Mesendoderm (in vitro differentiated cells): ENCODE data around the gene PAX5.

Experiments
- DNase-seq: peaks from one replicate; pipeline ENCODE4 v3.0.0; 2013
- H2AK5ac ChIP-seq: 2 replicates; pipeline ENCODE4 v1.6.1; 2013; ENCODE audit warnings: low read length, inconsistent platforms
- H2BK120ac ChIP-seq: 2 replicates; pipeline ENCODE4 v1.6.1; 2013; ENCODE audit warnings: low read depth, mild to moderate bottlenecking, low read length, moderate library complexity, mixed read lengths
- H2BK15ac ChIP-seq: replicated peaks from 2 replicates; pipeline ENCODE4 v1.6.1; 2013; ENCODE audit warnings: low read depth, mild to moderate bottlenecking, moderate library complexity
- H2BK5ac ChIP-seq: 2 replicates; pipeline ENCODE4 v1.6.1; 2013; ENCODE audit warnings: low read length, inconsistent platforms
- H3K18ac ChIP-seq: 2 replicates; pipeline ENCODE4 v1.6.1; 2013; ENCODE audit warnings: mild to moderate bottlenecking, low read length, mixed read lengths
- H3K23ac ChIP-seq: one replicate; pipeline ENCODE4 v1.6.1; 2013; ENCODE audit warnings: low read length
- H3K27ac ChIP-seq: 2 replicates; pipeline ENCODE4 v1.5.1; 2013; ENCODE audit warnings: low read depth, mild to moderate bottlenecking, inconsistent platforms, low read length, moderate library complexity
- H3K27me3 ChIP-seq: 2 replicates; pipeline ENCODE4 v1.6.1; 2013; ENCODE audit warnings: low read length, control low read depth, mild to moderate bottlenecking, inconsistent platforms; ENCODE audit not compliant: insufficient read depth, poor library complexity
- H3K36me3 ChIP-seq: 2 replicates; pipeline ENCODE4 v1.6.1; 2013; ENCODE audit warnings: low read length, inconsistent platforms; ENCODE audit not compliant: control insufficient read depth, insufficient read depth
- H3K4ac ChIP-seq: one replicate; pipeline ENCODE4 v1.6.1; 2013; ENCODE audit warnings: low read depth, mild to moderate bottlenecking, low read length, moderate library complexity
- H3K4me1 ChIP-seq: 2 replicates; pipeline ENCODE4 v1.6.1; 2013; ENCODE audit warnings: low read depth, low read length, inconsistent platforms; ENCODE audit not compliant: control insufficient read depth
- H3K4me2 ChIP-seq: 2 replicates; pipeline ENCODE4 v1.6.1; 2013; ENCODE audit warnings: low read length
- H3K4me3 ChIP-seq: 2 replicates; pipeline ENCODE4 v1.5.1; 2013; ENCODE audit warnings: mild to moderate bottlenecking, low read length
- H3K56ac ChIP-seq: one replicate; pipeline ENCODE4 v1.6.1; 2013; ENCODE audit warnings: low read length
- H3K79me1 ChIP-seq: 2 replicates; pipeline ENCODE4 v1.6.1; 2013; ENCODE audit warnings: low read length, inconsistent platforms
- H3K79me2 ChIP-seq: 2 replicates; pipeline ENCODE4 v1.6.1; 2013; ENCODE audit warnings: mild to moderate bottlenecking, low read length; ENCODE audit not compliant: control insufficient read depth, insufficient read depth
- H3K9ac ChIP-seq: 2 replicates; pipeline ENCODE4 v1.6.1; 2013; ENCODE audit warnings: low read length, inconsistent platforms
- H4K5ac ChIP-seq: one replicate; pipeline ENCODE4 v1.6.1; 2013; ENCODE audit warnings: low read length
- H4K8ac ChIP-seq: one replicate; pipeline ENCODE4 v1.6.1; 2013; ENCODE audit warnings: low read depth, mild to moderate bottlenecking, control low read depth, low read length, moderate library complexity
- WGBS: extraction: QIAGEN DNeasy Blood & Tissue Kit; methylation state at CpG from one replicate; pipeline ENCODE4 v1.1.7; 2013; ENCODE audit warnings: low lambda C conversion rate, missing lambda C conversion rate; ENCODE audit not compliant: insufficient coverage; ENCODE audit errors: extremely low coverage; 5-methylcytosine and 5-hydroxymethylcytosine counted together

Gene PAX5

GRCh38 chr9:36962691-36963090, 71.4 kb downstream of the PAX5 start:
- Histone ChIP-seq H3K79me1 (no peaks in the 10 kb centered on the region), H3K18ac (no peak overlapping the region), H3K4me3 (no peak overlapping the region), H3K79me2 (no peaks in the 10 kb centered on the region), H2BK5ac (no peak overlapping the region), H4K8ac (no peak overlapping the region), H3K4ac (no peak overlapping the region), H2BK120ac (no peak overlapping the region), H3K23ac (no peak overlapping the region), H3K27ac (no peak overlapping the region), H3K27me3 (no peaks in the 10 kb centered on the region), H3K56ac (no peak overlapping the region), H3K36me3 (no peaks in the 10 kb centered on the region), H4K5ac (no peak overlapping the region), H2AK5ac (no peak overlapping the region), H3K4me2 (no peak overlapping the region), H3K9ac (no peak overlapping the region), H3K4me1 (no peaks in the 10 kb centered on the region), H2BK15ac (no peak overlapping the region)
- DNase-seq: no peak
- WGBS: no CpG with 5 or more reads among the region's 11 CpGs

DNA sequence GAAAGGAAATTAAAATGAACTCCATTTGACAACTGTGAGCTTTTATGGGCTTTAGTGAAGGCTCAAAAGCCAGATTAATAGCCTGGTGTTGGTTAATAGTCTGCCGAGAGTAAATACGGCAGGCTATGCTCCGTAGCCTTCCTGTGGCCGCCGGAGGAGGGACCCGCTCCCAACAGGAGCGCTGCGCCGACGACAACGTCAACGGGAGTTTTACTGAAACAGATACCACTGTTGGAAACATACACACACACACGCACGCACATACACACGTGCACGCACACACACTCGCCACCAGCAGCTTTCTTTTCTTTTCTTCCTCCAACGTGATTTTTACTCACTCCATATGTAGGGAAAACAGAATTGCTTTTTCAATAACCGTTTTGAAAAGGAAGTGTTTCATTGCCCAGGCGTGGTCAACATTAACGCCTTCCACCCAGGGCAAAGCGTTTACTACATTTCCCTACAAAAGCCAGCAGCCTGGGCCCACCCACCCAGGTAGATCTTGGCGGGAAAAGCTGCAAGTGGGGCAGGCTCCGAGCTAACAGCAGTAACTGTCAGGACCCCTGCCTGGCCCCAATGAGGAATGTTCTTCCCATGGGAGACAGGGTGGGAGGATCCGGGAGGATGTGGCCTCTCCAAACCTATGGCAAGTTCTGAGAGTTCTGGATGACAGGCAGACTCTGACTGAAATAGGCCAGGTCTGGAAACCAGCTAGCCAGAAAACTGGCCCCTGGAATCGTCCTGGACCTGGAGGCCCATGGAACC, 72.3 kb downstream of the PAX5 start:
- Histone ChIP-seq H3K27me3 (no peaks in the 10 kb centered on the region), H2BK5ac (no peak overlapping the region), H3K36me3 (no peaks in the 10 kb centered on the region), H3K27ac (no peak overlapping the region), H2AK5ac (no peak overlapping the region), H2BK15ac (no peak overlapping the region), H3K79me2 (no peaks in the 10 kb centered on the region), H2BK120ac (no peak overlapping the region), H3K4me2 (no peak overlapping the region), H3K9ac (no peak overlapping the region), H3K4me1 (no peaks in the 10 kb centered on the region), H4K8ac (no peak overlapping the region), H3K79me1 (no peaks in the 10 kb centered on the region), H3K56ac (peak overlapping the region; percentile 5), H3K23ac (no peak overlapping the region), H3K18ac (no peak overlapping the region), H3K4me3 (no peak overlapping the region), H3K4ac (no peak overlapping the region), H4K5ac (no peak overlapping the region)
- WGBS: no CpG with 5 or more reads among the region's 26 CpGs
- peak; percentile 31 for DNase-seq

DNA sequence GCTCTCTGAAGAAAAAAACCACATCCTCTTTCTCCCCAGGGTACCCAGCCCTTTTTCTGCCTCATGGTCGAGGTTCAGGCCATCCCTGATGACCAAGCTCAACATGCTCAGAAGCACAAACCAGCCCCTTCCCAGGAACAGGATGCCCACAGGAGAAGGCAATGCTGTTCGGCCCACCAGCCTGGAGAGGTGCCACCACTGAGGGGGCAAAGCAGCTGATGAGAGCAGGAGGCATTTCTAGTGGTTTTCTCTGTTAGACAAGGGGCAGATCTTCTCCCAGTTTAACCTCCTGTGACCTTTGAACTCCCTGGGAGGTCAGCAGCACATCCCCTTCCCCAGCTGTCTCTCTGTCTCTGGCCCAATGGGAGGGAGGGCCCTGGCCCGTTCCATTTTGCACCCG, 73.0 kb downstream of the PAX5 start:
- H4K5ac ChIP-seq: no peak overlapping the region
- no peaks in the 10 kb centered on the region for H3K79me1 ChIP-seq
- no peak overlapping the region for H3K4ac ChIP-seq
- H2BK15ac ChIP-seq: no peak overlapping the region
- H3K9ac ChIP-seq: no peak overlapping the region
- H2BK5ac ChIP-seq: no peak overlapping the region
- no peaks in the 10 kb centered on the region for H3K4me1 ChIP-seq
- no peak overlapping the region for H3K4me2 ChIP-seq
- no peak overlapping the region for H3K18ac ChIP-seq
- H3K79me2 ChIP-seq: no peaks in the 10 kb centered on the region
- H3K56ac ChIP-seq: no peak overlapping the region
- H3K27me3 ChIP-seq: no peaks in the 10 kb centered on the region
- H4K8ac ChIP-seq: no peak overlapping the region
- no peaks in the 10 kb centered on the region for H3K36me3 ChIP-seq
- H2BK120ac ChIP-seq: no peak overlapping the region
- DNase-seq: no peak
- H3K23ac ChIP-seq: no peak overlapping the region
- no peak overlapping the region for H3K4me3 ChIP-seq
- no peak overlapping the region for H3K27ac ChIP-seq
- WGBS: no CpG with 5 or more reads among the region's 4 CpGs
- H2AK5ac ChIP-seq: no peak overlapping the region

DNA sequence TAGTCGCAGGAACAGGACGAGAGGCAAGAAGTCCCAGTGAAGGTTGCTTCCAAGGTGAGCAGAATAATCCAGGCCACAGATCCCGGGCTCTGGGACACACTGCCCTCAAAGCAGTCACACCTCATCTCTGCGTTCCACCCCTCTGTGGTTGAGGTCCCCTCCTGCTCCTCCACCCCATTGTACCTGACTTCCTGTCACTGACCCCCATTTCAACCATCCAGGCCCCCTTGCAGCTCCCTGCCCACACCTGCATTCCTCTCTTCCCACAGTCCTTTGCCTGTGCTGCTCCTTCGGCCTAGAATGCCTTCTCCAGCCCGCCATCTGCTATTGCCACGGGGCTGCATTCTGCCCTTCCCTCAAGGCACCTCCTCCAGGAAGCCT, 73.5 kb downstream of the PAX5 start:
- Histone ChIP-seq H3K4me2 (no peak overlapping the region), H2BK120ac (no peak overlapping the region), H3K27me3 (no peaks in the 10 kb centered on the region), H3K36me3 (no peaks in the 10 kb centered on the region), H2AK5ac (no peak overlapping the region), H3K79me1 (no peaks in the 10 kb centered on the region), H3K4me1 (no peaks in the 10 kb centered on the region), H2BK15ac (no peak overlapping the region), H4K5ac (no peak overlapping the region), H2BK5ac (no peak overlapping the region), H3K4me3 (no peak overlapping the region), H3K79me2 (no peaks in the 10 kb centered on the region), H3K23ac (no peak overlapping the region), H3K56ac (no peak overlapping the region), H3K4ac (no peak overlapping the region), H4K8ac (no peak overlapping the region), H3K18ac (no peak overlapping the region), H3K9ac (no peak overlapping the region), H3K27ac (no peak overlapping the region)
- no peak for DNase-seq
- WGBS: no CpG with 5 or more reads among the region's 7 CpGs

GRCh38 chr9:36959681-36960574, 74.1 kb downstream of the PAX5 start:
- Histone ChIP-seq H3K27me3 (no peaks in the 10 kb centered on the region), H3K9ac (no peak overlapping the region), H3K4me1 (no peaks in the 10 kb centered on the region), H3K23ac (no peak overlapping the region), H2BK5ac (no peak overlapping the region), H3K79me1 (no peaks in the 10 kb centered on the region), H4K8ac (no peak overlapping the region), H3K79me2 (no peaks in the 10 kb centered on the region), H2AK5ac (no peak overlapping the region), H3K27ac (no peak overlapping the region), H2BK120ac (no peak overlapping the region), H3K4ac (no peak overlapping the region), H3K4me3 (no peak overlapping the region), H3K56ac (no peak overlapping the region), H3K36me3 (no peaks in the 10 kb centered on the region), H3K18ac (no peak overlapping the region), H4K5ac (no peak overlapping the region), H2BK15ac (no peak overlapping the region), H3K4me2 (no peak overlapping the region)
- no peak for DNase-seq
- WGBS: no CpG with 5 or more reads among the region's 12 CpGs
